ENCODE measurements around the gene AP2B1. TPM values are rescaled to one million over a fixed set of nuclear protein-coding genes. Genes with fewer than 3 reads are reported as not detected.

AP2B1 gene
- total RNA-seq, 1 experiment from 2014 or later, result 198 TPM

DNA sequence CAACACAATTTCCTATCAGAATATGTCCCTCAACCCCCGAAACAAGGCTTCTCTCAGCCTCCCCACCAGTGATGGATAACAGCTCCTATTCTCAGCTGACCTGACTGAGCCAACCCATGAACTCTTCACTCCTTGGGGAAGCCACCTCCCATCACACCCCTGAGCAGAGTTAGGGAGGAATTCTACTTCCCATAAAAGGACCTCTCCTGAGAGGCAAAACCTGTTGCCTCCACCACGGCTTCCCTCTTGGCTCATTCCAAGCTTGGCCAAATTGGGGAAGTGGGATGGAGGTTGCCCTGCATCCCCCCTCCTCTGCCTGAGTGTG lies 138.6 kb downstream of the AP2B1 start (continued):
- TF ChIP-seq EZH2phosphoT487 (IDR thresholded peaks at IDR 0.05; ENCODE audit: borderline replicate concordance) (no peak), YY1 (IDR thresholded peaks at IDR 0.05; ENCODE audit: extremely low read depth, insufficient replicate concordance, low read depth, low read length) (no peak), SP1 (IDR thresholded peaks at IDR 0.05; ENCODE audit: low read depth) (no peak), JUND (IDR thresholded peaks at IDR 0.05) (no peak)
- TF ChIP-seq, protein P1, sequence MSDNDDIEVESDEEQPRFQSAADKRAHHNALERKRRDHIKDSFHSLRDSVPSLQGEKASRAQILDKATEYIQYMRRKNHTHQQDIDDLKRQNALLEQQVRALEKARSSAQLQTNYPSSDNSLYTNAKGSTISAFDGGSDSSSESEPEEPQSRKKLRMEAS (IDR thresholded peaks at IDR 0.05), result no peak
- TF ChIP-seq, protein P2, sequence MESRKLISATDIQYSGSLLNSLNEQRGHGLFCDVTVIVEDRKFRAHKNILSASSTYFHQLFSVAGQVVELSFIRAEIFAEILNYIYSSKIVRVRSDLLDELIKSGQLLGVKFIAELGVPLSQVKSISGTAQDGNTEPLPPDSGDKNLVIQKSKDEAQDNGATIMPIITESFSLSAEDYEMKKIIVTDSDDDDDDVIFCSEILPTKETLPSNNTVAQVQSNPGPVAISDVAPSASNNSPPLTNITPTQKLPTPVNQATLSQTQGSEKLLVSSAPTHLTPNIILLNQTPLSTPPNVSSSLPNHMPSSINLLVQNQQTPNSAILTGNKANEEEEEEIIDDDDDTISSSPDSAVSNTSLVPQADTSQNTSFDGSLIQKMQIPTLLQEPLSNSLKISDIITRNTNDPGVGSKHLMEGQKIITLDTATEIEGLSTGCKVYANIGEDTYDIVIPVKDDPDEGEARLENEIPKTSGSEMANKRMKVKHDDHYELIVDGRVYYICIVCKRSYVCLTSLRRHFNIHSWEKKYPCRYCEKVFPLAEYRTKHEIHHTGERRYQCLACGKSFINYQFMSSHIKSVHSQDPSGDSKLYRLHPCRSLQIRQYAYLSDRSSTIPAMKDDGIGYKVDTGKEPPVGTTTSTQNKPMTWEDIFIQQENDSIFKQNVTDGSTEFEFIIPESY (IDR thresholded peaks at IDR 0.05; ENCODE audit: extremely low read depth, insufficient replicate concordance, low read length), result no peak

DNA sequence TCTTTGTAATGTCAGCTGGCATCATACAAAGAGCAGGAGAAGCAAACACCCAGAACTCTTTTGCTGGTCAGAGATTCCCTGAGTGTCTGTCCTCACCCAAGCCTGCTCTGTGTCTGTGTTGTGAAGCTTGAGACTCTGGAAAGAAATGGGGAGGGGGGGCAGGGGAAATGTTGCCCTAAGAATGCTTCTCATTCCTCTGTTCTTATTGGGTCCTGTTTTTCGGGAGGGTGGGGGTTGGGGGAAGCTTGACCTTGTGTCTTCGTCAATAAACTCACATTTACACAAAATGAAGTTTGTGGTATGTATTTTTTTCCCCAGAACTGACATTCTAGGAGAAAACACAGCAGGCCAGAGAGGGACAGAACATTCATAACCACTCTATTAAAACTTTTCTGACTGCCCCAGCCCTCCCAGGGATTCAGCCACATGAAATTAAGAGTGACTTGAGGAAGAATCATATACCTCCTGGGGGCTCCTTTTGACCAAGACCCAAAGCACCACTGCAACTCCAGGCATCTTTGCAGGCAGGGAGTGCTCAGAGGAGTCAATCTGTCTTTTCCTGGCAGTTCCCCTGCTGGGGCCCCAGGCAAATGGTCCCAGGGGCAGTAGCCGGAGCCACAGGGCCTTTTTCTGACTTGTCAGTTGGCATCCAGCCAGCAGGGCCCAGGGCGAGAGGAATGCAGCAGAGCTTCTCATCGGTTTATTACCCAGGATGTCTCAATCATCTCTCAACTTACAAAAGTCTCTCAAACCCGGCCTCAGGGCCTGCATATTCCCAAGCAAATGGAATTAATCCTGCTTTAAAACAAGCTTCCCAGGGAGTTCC lies 139.2 kb downstream of the AP2B1 start:
- Histone ChIP-seq H3K4me1 (ENCODE audit: control insufficient read depth in 1 of 2, insufficient read depth in 2 of 2, low read length in 2 of 2) (peaks cover 0 to 3% of the 10 kb centered on the region in 2 experiments; a peak in 1 of 4 replicates), H3K27me3 (ENCODE audit: insufficient read depth, low read length) (no peaks in the 10 kb centered on the region), H3K79me2 (ENCODE audit: insufficient read depth, low read length) (no peaks in the 10 kb centered on the region), H2AFZ (ENCODE audit: low read depth, low read length, poor library complexity, severe bottlenecking) (no peak overlapping the region), H3K9ac (ENCODE audit: low read length) (no peak overlapping the region), H3K4me3 (replicated peaks in 1 of 2; ENCODE audit: low read depth in 1 of 2, low read length in 2 of 2) (no peak overlapping the region), H3K36me3 (ENCODE audit: control insufficient read depth in 1 of 2, insufficient read depth in 2 of 2, low read length in 2 of 2) (peaks cover 14 to 17% of the 10 kb centered on the region in 2 experiments; a peak in 3 of 4 replicates), H3K27ac (ENCODE audit: low read depth, low read length) (no peak overlapping the region), H3K4me2 (ENCODE audit: low read length) (no peak overlapping the region), H3K9me2 (ENCODE audit: insufficient read depth) (no peaks in the 10 kb centered on the region), H3K9me3 (ENCODE audit: control insufficient read depth in 1 of 2, insufficient read depth in 1 of 2, low read depth in 1 of 2, low read length in 2 of 2) (no peaks in the 10 kb centered on the region), H4K20me1 (ENCODE audit: insufficient read depth) (no peaks in the 10 kb centered on the region)
- DNase-seq (ENCODE audit: low read depth, low spot score) (no peak), ATAC-seq (no peak)
- POLR2A ChIA-PET, result no interaction called here
- RAD21 ChIA-PET (ENCODE audit: low non-redundant PET in 1 of 2, low total read pairs in 2 of 2, uncharacterized antibody in 2 of 2, unreplicated experiment in 2 of 2), result no interaction called here
- intact Hi-C loops (cut with micrococcal nuclease), result no loop called here
- BruUV-seq (replicated peaks), result no TSS peak
- TF ChIP-seq FOSL1 (IDR thresholded peaks at IDR 0.05; ENCODE audit: low read depth) (no peak), CEBPB (IDR thresholded peaks at IDR 0.05; ENCODE audit: low read depth) (no peak), SRF (IDR thresholded peaks at IDR 0.05; ENCODE audit: low read depth) (no peak), ZNF274 (IDR thresholded peaks at IDR 0.05; ENCODE audit: low read depth, low read length) (no peak)
- CTCF ChIA-PET, result no interaction called here
